ENCODE results near the gene MCL1. TPM values are rescaled to one million over a fixed set of nuclear protein-coding genes. Genes with fewer than 3 reads are reported as not detected.

The MCL1 gene
- total and polyA plus RNA-seq, 10 of the 15 experiments (the other 5 are each of a cell fraction or from before 2014, with no cell fraction given): 18.1 to 148 (median 86.4) TPM

GRCh38 chr1:150534002-150534401 lies 45.4 kb downstream of the MCL1 start (continued):
- TF ChIP-seq HSF1 (IDR thresholded peaks at IDR 0.05; ENCODE audit: low read depth, low read length) (no peak), PAX5 (IDR thresholded peaks at IDR 0.05; ENCODE audit: borderline replicate concordance, low read depth, low read length) (no peak), SIN3A (IDR thresholded peaks at IDR 0.05; ENCODE audit: low read depth, low read length) (no peak), CEBPZ (IDR thresholded peaks at IDR 0.05; ENCODE audit: low read depth, low read length) (no peak), BHLHE40 (IDR thresholded peaks at IDR 0.05; ENCODE audit: borderline replicate concordance in 1 of 2, low read depth in 2 of 2, low read length in 1 of 2) (no peak), ZBTB4 (CRISPR knock-in tag; IDR thresholded peaks at IDR 0.05) (no peak), CHD2 (IDR thresholded peaks at IDR 0.05; ENCODE audit: borderline replicate concordance, low read depth, low read length) (no peak), CREM (IDR thresholded peaks at IDR 0.05; ENCODE audit: low read depth) (no peak), RB1 (IDR thresholded peaks at IDR 0.05; ENCODE audit: borderline replicate concordance) (no peak), RAD21 (IDR thresholded peaks at IDR 0.05; ENCODE audit: insufficient read depth, low read depth, low read length) (no peak)
